Measurements from ENCODE around the gene TRPV4.

TRPV4 gene

DNA sequence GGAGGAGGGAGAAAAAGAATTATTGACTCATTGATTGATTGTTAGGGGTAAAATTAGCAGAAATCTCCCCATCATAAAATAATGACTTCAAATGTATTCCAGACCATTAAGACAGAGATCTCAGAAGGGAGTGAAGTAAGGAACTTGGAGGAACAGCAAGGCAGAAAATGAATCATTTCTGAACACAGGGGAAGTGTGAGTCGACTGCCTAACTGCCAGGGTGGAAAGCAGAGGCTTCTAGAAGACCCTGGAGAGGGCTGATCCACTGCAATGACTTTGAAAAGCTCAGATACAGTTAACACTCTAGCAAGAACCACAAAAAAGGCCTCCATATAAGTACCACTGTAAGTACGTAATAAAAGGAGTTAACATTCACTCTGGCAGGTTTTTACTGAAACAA, 37.5 kb upstream of the TRPV4 start:
- CTCF ChIA-PET: interaction anchor here (0.7 to 1.6 kb wide), 5 partner anchors 17 to 191 kb away, joined by 3 to 6 read pairs (median 5); no protein-coding TSS in a partner anchor
- POLR2A ChIA-PET: no interaction called here
- Histone ChIP-seq H3K4me1 (ENCODE audit: control insufficient read depth, insufficient read depth, low read length) (peaks cover 8% of the 10 kb centered on the region), H3K27ac (ENCODE audit: extremely low read depth, low read depth, low read length) (no peak overlapping the region), H3K36me3 (ENCODE audit: control insufficient read depth in 2 of 2, insufficient read depth in 1 of 2, low read length in 2 of 2) (peaks cover 0 to 9% of the 10 kb centered on the region in 2 experiments; a peak in 1 of 3 replicates), H3K9me3 (ENCODE audit: control insufficient read depth, insufficient read depth, low read depth, low read length) (no peaks in the 10 kb centered on the region), H3K4me3 (ENCODE audit: low read depth, low read length) (no peak overlapping the region)
- TF ChIP-seq ZNF335 (tag by site-specific recombination; conservative IDR thresholded peaks at IDR 0.05) (peak; percentile 37), ZNF140 (tag by site-specific recombination; IDR thresholded peaks at IDR 0.05) (no peak), ZNF645 (tag by site-specific recombination; IDR thresholded peaks at IDR 0.05) (no peak)

GRCh38 chr12:109868182-109869051, 35.2 kb upstream of the TRPV4 start:
- no peak overlapping the region for H3K4me3 ChIP-seq (ENCODE audit: low read depth, low read length)
- H3K9me3 ChIP-seq (ENCODE audit: control insufficient read depth, insufficient read depth, low read depth, low read length): no peaks in the 10 kb centered on the region
- no peaks in the 10 kb centered on the region for H3K4me1 ChIP-seq (ENCODE audit: control insufficient read depth, insufficient read depth, low read length)
- H3K27ac ChIP-seq (ENCODE audit: extremely low read depth, low read depth, low read length): no peak overlapping the region
- POLR2A ChIA-PET: interaction anchor here (0.7 kb wide), 1 partner anchor 898 kb away, joined by 4 read pairs; no protein-coding TSS in a partner anchor
- peaks cover 0 to 9% of the 10 kb centered on the region in 2 experiments; a peak in 1 of 3 replicates for H3K36me3 ChIP-seq (ENCODE audit: control insufficient read depth in 2 of 2, insufficient read depth in 1 of 2, low read length in 2 of 2)
- CTCF ChIA-PET: interaction anchor here (0.5 to 1.7 kb wide), 2 partner anchors 15 to 33 kb away, joined by 7 to 11 read pairs; no protein-coding TSS in a partner anchor
- TF ChIP-seq, protein P1, sequence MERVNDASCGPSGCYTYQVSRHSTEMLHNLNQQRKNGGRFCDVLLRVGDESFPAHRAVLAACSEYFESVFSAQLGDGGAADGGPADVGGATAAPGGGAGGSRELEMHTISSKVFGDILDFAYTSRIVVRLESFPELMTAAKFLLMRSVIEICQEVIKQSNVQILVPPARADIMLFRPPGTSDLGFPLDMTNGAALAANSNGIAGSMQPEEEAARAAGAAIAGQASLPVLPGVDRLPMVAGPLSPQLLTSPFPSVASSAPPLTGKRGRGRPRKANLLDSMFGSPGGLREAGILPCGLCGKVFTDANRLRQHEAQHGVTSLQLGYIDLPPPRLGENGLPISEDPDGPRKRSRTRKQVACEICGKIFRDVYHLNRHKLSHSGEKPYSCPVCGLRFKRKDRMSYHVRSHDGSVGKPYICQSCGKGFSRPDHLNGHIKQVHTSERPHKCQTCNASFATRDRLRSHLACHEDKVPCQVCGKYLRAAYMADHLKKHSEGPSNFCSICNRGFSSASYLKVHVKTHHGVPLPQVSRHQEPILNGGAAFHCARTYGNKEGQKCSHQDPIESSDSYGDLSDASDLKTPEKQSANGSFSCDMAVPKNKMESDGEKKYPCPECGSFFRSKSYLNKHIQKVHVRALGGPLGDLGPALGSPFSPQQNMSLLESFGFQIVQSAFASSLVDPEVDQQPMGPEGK (tag by site-specific recombination; IDR thresholded peaks at IDR 0.05): 0 out of 2 replicates have a peak, but pooled peaks have one; percentile 32
- TF ChIP-seq PRDM10 (tag by site-specific recombination; IDR thresholded peaks at IDR 0.05): peak; percentile 79
- TF ChIP-seq ZNF19 (tag by site-specific recombination; IDR thresholded peaks at IDR 0.05; ENCODE audit: low read depth): no peak
- TF ChIP-seq ZNF341 (tag by site-specific recombination; IDR thresholded peaks at IDR 0.05; ENCODE audit: low read depth): no peak
- no peak for TF ChIP-seq ZFHX2 (tag by site-specific recombination; conservative IDR thresholded peaks at IDR 0.05)
- TF ChIP-seq ZNF629 (tag by site-specific recombination; IDR thresholded peaks at IDR 0.05): no peak
- TF ChIP-seq, protein P2, sequence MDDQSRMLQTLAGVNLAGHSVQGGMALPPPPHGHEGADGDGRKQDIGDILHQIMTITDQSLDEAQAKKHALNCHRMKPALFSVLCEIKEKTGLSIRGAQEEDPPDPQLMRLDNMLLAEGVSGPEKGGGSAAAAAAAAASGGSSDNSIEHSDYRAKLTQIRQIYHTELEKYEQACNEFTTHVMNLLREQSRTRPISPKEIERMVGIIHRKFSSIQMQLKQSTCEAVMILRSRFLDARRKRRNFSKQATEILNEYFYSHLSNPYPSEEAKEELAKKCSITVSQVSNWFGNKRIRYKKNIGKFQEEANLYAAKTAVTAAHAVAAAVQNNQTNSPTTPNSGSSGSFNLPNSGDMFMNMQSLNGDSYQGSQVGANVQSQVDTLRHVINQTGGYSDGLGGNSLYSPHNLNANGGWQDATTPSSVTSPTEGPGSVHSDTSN (CRISPR knock-in tag; IDR thresholded peaks at IDR 0.05): no peak
- no peak for TF ChIP-seq ZSCAN5A (tag by site-specific recombination; IDR thresholded peaks at IDR 0.05)
- peak; percentile 54 for TF ChIP-seq PRDM6 (tag by site-specific recombination; IDR thresholded peaks at IDR 0.05)
- 0 out of 2 replicates have a peak, but pooled peaks have one; percentile 25 for TF ChIP-seq WT1 (tag by site-specific recombination; IDR thresholded peaks at IDR 0.05)
- TF ChIP-seq ZFP41 (tag by site-specific recombination; IDR thresholded peaks at IDR 0.05; ENCODE audit: borderline replicate concordance): no peak
- no peak for TF ChIP-seq ZNF350 (tag by site-specific recombination; IDR thresholded peaks at IDR 0.05)
- TF ChIP-seq KLF10 (tag by site-specific recombination; IDR thresholded peaks at IDR 0.05): no peak
- TF ChIP-seq, protein P3, sequence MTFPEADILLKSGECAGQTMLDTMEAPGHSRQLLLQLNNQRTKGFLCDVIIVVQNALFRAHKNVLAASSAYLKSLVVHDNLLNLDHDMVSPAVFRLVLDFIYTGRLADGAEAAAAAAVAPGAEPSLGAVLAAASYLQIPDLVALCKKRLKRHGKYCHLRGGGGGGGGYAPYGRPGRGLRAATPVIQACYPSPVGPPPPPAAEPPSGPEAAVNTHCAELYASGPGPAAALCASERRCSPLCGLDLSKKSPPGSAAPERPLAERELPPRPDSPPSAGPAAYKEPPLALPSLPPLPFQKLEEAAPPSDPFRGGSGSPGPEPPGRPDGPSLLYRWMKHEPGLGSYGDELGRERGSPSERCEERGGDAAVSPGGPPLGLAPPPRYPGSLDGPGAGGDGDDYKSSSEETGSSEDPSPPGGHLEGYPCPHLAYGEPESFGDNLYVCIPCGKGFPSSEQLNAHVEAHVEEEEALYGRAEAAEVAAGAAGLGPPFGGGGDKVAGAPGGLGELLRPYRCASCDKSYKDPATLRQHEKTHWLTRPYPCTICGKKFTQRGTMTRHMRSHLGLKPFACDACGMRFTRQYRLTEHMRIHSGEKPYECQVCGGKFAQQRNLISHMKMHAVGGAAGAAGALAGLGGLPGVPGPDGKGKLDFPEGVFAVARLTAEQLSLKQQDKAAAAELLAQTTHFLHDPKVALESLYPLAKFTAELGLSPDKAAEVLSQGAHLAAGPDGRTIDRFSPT (tag by site-specific recombination; IDR thresholded peaks at IDR 0.05): 0 out of 2 replicates have a peak, but pooled peaks have one; percentile 7
